ENCODE data around the gene NFKBIL1.

Gene NFKBIL1

GRCh38 chr6:31567531-31568370 is 20.3 kb downstream of the NFKBIL1 start:
- DNase-seq, result no peak

GRCh38 chr6:31568537-31568961 is 21.1 kb downstream of the NFKBIL1 start:
- no peak for DNase-seq

- DNase-seq, result no peak
These were observed 22.6 kb downstream of the NFKBIL1 start for GRCh38 chr6:31569861-31570536.

- no peak for DNase-seq
These were observed 24.9 kb downstream of the NFKBIL1 start, which contains the start of gene LTA for GRCh38 chr6:31572041-31572911. Gene LTA (plus strand): TSS chr6:31572289. CDS start chr6:31572743, 454 bp downstream.

- DNase-seq, result no peak
These were observed 26.1 kb downstream of the NFKBIL1 start for GRCh38 chr6:31573239-31574105.

- no peak for DNase-seq
These were observed 27.0 kb downstream of the NFKBIL1 start for GRCh38 chr6:31574106-31575061.

- DNase-seq, result no peak
These were observed 28.0 kb downstream of the NFKBIL1 start, which contains the start of gene TNF for GRCh38 chr6:31575335-31575901. Gene TNF (plus strand): TSS chr6:31575565. CDS start chr6:31575742, 177 bp downstream.

GRCh38 chr6:31575952-31576685 is 28.7 kb downstream of the NFKBIL1 start:
- DNase-seq, result no peak

GRCh38 chr6:31576897-31577578 is 29.6 kb downstream of the NFKBIL1 start:
- DNase-seq, result no peak

- DNase-seq, result no peak
These were observed 30.2 kb downstream of the NFKBIL1 start for GRCh38 chr6:31577579-31577966.

GRCh38 chr6:31578184-31579118 is 31.0 kb downstream of the NFKBIL1 start:
- DNase-seq, result no peak

GRCh38 chr6:31579119-31579505 is 31.7 kb downstream of the NFKBIL1 start:
- DNase-seq, result no peak

- no peak for DNase-seq
These were observed 32.4 kb downstream of the NFKBIL1 start for GRCh38 chr6:31579546-31580437.

GRCh38 chr6:31580438-31580740 is 33.0 kb downstream of the NFKBIL1 start:
- DNase-seq, result no peak

- DNase-seq, result peak; percentile 94
These were observed 33.5 kb downstream of the NFKBIL1 start for GRCh38 chr6:31580807-31581433.

GRCh38 chr6:31581434-31582229 is 34.2 kb downstream of the NFKBIL1 start:
- no peak for DNase-seq
